SK-N-SH treated with all-trans-retinoic acid at 6 μM for 48 hours (cell line): ENCODE data around the gene SMCO4.
A peak's percentile ranks its signal among the peaks of the same experiment; 100 is the strongest.

Experiments used
- ATAC-seq: fragments of 200-7000 bp; cut with Tn5 transposase; 3 replicates; pipeline ENCODE4 v1.9.1; 2020; ENCODE audit warnings: mild to moderate bottlenecking, moderate library complexity
- ARNTL ChIP-seq: fragments of 450-650 bp; formaldehyde crosslinking; IDR thresholded peaks from 2 replicates; pipeline ENCODE4 v1.5.0; 2020; ENCODE audit warnings: low read depth, mild to moderate bottlenecking, moderate library complexity, borderline replicate concordance
- BACH2 ChIP-seq: fragments of 250-450 bp; sonication (Bioruptor Pico); IDR thresholded peaks from 2 replicates; pipeline ENCODE4 v1.9.0; 2021; ENCODE audit warnings: mild to moderate bottlenecking, borderline replicate concordance
- CSDC2 ChIP-seq: fragments of 250-450 bp; sonication (Bioruptor Pico); IDR thresholded peaks from 2 replicates; pipeline ENCODE4 v1.5.0; 2020; ENCODE audit warnings: mild to moderate bottlenecking, moderate library complexity
- ESRRG ChIP-seq: fragments of 250-450 bp; sonication (Bioruptor Pico); IDR thresholded peaks from 2 replicates; pipeline ENCODE4 v1.6.1; 2021; ENCODE audit warnings: mild to moderate bottlenecking
- GLIS3 ChIP-seq: fragments of 250-450 bp; sonication (Bioruptor Pico); IDR thresholded peaks from 2 replicates; pipeline ENCODE4 v1.5.0; 2020; ENCODE audit warnings: mild to moderate bottlenecking, moderate library complexity
- ISL1 ChIP-seq: fragments of 250-450 bp; sonication (Bioruptor Pico); IDR thresholded peaks from 2 replicates; pipeline ENCODE4 v2.1.2; 2022; ENCODE audit warnings: mild to moderate bottlenecking, moderate library complexity
- OSR1 ChIP-seq: fragments of 250-450 bp; sonication (Bioruptor Pico); IDR thresholded peaks from 2 replicates; pipeline ENCODE4 v1.8.0; 2022; ENCODE audit warnings: moderate library complexity, mild to moderate bottlenecking, inconsistent platforms
- PPARA ChIP-seq: fragments of 250-450 bp; sonication (Bioruptor Pico); IDR thresholded peaks from 2 replicates; pipeline ENCODE4 v1.5.0; 2020; ENCODE audit warnings: mild to moderate bottlenecking, borderline replicate concordance
- RARB ChIP-seq: fragments of 250-450 bp; sonication (Bioruptor Pico); IDR thresholded peaks from 2 replicates; pipeline ENCODE4 v1.8.0; 2021; ENCODE audit warnings: mild to moderate bottlenecking, moderate library complexity
- SNAI2 ChIP-seq: fragments of 250-450 bp; sonication (Bioruptor Pico); IDR thresholded peaks from 2 replicates; pipeline ENCODE4 v1.5.0; 2020; ENCODE audit warnings: mild to moderate bottlenecking, moderate library complexity
- TCF4 ChIP-seq: fragments of 250-450 bp; sonication (Bioruptor Pico); IDR thresholded peaks from 2 replicates; pipeline ENCODE4 v1.8.0; 2021; ENCODE audit warnings: mild to moderate bottlenecking, moderate library complexity, borderline replicate concordance
- TOX ChIP-seq: fragments of 250-450 bp; sonication (Bioruptor Pico); IDR thresholded peaks from 2 replicates; pipeline ENCODE4 v1.8.0; 2021; ENCODE audit warnings: mild to moderate bottlenecking, moderate library complexity, borderline replicate concordance
- ZC3H10 ChIP-seq: fragments of 250-450 bp; sonication (Bioruptor Pico); IDR thresholded peaks from 2 replicates; pipeline ENCODE4 v1.5.1; 2021; ENCODE audit warnings: mild to moderate bottlenecking, moderate library complexity
- ZFP3 ChIP-seq: fragments of 250-450 bp; sonication (Bioruptor Pico); IDR thresholded peaks from 2 replicates; pipeline ENCODE4 v1.5.0; 2020; ENCODE audit warnings: mild to moderate bottlenecking, moderate library complexity
- ZNF565 ChIP-seq: fragments of 450-650 bp; formaldehyde crosslinking; conservative IDR thresholded peaks from 2 replicates; pipeline ENCODE4 v1.5.0; 2020; ENCODE audit warnings: low read depth, mild to moderate bottlenecking, moderate library complexity
- ZNF70 ChIP-seq: fragments of 450-650 bp; formaldehyde crosslinking; IDR thresholded peaks from 2 replicates; pipeline ENCODE4 v1.5.0; 2020; ENCODE audit warnings: mild to moderate bottlenecking, moderate library complexity
- ZNF8 ChIP-seq: fragments of 450-650 bp; formaldehyde crosslinking; IDR thresholded peaks from 2 replicates; pipeline ENCODE4 v1.5.0; 2020; ENCODE audit warnings: mild to moderate bottlenecking, moderate library complexity
- TF ChIP-seq, protein P1 (sequence below): fragments of 250-450 bp; sonication (Bioruptor Pico); IDR thresholded peaks from 2 replicates; pipeline ENCODE4 v1.8.0; 2021; ENCODE audit warnings: low read depth, mild to moderate bottlenecking, moderate library complexity, borderline replicate concordance
- TF ChIP-seq, protein P2 (sequence below): fragments of 250-450 bp; sonication (Bioruptor Pico); IDR thresholded peaks from 2 replicates; pipeline ENCODE4 v1.5.0; 2020; ENCODE audit warnings: mild to moderate bottlenecking, moderate library complexity
- TF ChIP-seq, protein P3 (sequence below): fragments of 250-450 bp; sonication (Bioruptor Pico); IDR thresholded peaks from 2 replicates; pipeline ENCODE4 v1.5.1; 2020; ENCODE audit warnings: low read depth, mild to moderate bottlenecking, moderate library complexity
- TF ChIP-seq, protein P4 (sequence below): fragments of 250-450 bp; sonication (Bioruptor Pico); IDR thresholded peaks from 2 replicates; pipeline ENCODE4 v1.5.1; 2021; ENCODE audit warnings: mild to moderate bottlenecking, moderate library complexity

The SMCO4 gene

DNA sequence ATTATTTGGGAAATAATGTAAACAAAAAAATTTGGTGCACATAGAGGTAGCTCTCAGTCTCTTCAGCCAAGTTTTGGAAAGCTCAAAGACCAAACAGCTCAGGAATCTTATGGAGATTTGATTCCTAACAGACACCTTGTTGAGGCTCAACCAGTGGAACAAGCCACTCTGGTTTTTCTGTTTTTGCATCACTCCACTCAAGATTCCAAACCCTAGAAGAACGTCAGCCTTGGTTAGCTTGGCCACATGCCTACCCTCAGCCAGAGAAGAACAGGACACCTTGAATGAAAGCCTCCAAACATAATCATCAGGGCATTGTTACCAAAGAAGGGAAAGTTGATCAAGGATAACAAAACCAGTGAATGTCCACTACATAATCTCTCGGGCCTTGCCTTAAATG, 3.8 kb upstream of the SMCO4 start:
- TF ChIP-seq, protein P1, sequence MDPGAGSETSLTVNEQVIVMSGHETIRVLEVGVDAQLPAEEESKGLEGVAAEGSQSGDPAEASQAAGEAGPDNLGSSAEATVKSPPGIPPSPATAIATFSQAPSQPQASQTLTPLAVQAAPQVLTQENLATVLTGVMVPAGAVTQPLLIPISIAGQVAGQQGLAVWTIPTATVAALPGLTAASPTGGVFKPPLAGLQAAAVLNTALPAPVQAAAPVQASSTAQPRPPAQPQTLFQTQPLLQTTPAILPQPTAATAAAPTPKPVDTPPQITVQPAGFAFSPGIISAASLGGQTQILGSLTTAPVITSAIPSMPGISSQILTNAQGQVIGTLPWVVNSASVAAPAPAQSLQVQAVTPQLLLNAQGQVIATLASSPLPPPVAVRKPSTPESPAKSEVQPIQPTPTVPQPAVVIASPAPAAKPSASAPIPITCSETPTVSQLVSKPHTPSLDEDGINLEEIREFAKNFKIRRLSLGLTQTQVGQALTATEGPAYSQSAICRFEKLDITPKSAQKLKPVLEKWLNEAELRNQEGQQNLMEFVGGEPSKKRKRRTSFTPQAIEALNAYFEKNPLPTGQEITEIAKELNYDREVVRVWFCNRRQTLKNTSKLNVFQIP (CRISPR knock-in tag), result no peak
- TF ChIP-seq, protein P2, sequence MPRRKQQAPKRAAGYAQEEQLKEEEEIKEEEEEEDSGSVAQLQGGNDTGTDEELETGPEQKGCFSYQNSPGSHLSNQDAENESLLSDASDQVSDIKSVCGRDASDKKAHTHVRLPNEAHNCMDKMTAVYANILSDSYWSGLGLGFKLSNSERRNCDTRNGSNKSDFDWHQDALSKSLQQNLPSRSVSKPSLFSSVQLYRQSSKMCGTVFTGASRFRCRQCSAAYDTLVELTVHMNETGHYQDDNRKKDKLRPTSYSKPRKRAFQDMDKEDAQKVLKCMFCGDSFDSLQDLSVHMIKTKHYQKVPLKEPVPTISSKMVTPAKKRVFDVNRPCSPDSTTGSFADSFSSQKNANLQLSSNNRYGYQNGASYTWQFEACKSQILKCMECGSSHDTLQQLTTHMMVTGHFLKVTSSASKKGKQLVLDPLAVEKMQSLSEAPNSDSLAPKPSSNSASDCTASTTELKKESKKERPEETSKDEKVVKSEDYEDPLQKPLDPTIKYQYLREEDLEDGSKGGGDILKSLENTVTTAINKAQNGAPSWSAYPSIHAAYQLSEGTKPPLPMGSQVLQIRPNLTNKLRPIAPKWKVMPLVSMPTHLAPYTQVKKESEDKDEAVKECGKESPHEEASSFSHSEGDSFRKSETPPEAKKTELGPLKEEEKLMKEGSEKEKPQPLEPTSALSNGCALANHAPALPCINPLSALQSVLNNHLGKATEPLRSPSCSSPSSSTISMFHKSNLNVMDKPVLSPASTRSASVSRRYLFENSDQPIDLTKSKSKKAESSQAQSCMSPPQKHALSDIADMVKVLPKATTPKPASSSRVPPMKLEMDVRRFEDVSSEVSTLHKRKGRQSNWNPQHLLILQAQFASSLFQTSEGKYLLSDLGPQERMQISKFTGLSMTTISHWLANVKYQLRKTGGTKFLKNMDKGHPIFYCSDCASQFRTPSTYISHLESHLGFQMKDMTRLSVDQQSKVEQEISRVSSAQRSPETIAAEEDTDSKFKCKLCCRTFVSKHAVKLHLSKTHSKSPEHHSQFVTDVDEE (CRISPR knock-in tag), result no peak
- TF ChIP-seq BACH2 (CRISPR knock-in tag), result no peak
- TF ChIP-seq, all 23 proteins: peak for 0
- ATAC-seq, result no peak

DNA sequence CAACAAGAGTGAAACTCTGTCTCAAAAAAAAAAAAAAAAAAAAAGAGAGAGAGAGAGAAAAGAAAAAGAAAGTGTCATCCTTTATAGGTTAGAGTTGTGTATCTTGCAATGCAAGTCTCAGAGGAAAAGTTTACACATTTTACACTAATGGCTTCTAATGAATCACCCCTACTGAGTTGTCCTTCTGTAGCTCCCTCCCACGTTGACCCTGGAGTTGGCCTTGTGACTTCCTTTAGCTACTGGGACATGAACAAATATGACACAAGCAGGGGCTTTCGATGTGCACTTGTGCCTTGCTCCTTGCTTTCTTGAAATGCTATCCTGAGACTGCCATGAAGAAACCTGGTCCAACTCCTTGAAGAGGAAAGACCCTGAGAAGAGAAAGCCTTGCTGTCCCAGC, 2.4 kb upstream of the SMCO4 start:
- TF ChIP-seq SNAI2, result no peak
- TF ChIP-seq ZNF565 (CRISPR knock-in tag), result no peak
- no peak for TF ChIP-seq CSDC2
- no peak for TF ChIP-seq ARNTL (CRISPR knock-in tag)
- TF ChIP-seq PPARA (CRISPR knock-in tag), result no peak
- no peak for TF ChIP-seq OSR1
- no peak for TF ChIP-seq TOX (CRISPR knock-in tag)
- TF ChIP-seq ESRRG (CRISPR knock-in tag), result no peak
- TF ChIP-seq ISL1, result no peak
- no peak for TF ChIP-seq GLIS3
- no peak for TF ChIP-seq TCF4 (CRISPR knock-in tag)
- TF ChIP-seq ZNF70 (CRISPR knock-in tag), result no peak
- TF ChIP-seq ZFP3 (CRISPR knock-in tag), result no peak
- no peak for TF ChIP-seq RARB (CRISPR knock-in tag)
- no peak for TF ChIP-seq BACH2 (CRISPR knock-in tag)
- TF ChIP-seq, protein P1 (CRISPR knock-in tag), result no peak
- TF ChIP-seq, protein P3, sequence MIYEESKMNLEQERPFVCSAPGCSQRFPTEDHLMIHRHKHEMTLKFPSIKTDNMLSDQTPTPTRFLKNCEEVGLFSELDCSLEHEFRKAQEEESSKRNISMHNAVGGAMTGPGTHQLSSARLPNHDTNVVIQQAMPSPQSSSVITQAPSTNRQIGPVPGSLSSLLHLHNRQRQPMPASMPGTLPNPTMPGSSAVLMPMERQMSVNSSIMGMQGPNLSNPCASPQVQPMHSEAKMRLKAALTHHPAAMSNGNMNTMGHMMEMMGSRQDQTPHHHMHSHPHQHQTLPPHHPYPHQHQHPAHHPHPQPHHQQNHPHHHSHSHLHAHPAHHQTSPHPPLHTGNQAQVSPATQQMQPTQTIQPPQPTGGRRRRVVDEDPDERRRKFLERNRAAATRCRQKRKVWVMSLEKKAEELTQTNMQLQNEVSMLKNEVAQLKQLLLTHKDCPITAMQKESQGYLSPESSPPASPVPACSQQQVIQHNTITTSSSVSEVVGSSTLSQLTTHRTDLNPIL (CRISPR knock-in tag), result no peak
- TF ChIP-seq ZC3H10 (CRISPR knock-in tag), result no peak
- TF ChIP-seq, all 23 proteins: peak for 0

DNA sequence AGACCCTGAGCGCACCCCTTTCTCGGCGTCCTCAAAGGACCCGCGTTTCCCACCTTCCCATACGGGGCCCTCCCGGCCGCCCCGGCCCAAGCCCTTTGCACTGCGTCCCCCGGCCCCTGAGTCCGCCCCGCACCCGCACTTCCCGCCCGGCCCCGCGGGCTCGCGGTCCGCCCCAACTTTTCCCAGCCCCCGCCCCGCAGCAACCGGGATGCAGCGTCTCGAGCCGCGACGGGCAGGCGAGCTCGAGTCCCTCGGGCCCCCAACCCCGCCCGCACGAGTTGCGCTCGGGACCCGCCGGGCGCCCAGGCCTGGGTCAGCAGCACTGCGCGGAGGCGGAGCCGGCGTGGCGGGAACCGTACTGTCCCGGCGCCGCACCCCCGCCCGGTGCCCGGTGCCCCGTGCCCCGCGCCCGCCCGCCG, 371 bp downstream of the SMCO4 start:
- ATAC-seq, result peak; percentile 50
- no peak for TF ChIP-seq ESRRG (CRISPR knock-in tag)
- no peak for TF ChIP-seq ZNF70 (CRISPR knock-in tag)
- TF ChIP-seq, protein P4, sequence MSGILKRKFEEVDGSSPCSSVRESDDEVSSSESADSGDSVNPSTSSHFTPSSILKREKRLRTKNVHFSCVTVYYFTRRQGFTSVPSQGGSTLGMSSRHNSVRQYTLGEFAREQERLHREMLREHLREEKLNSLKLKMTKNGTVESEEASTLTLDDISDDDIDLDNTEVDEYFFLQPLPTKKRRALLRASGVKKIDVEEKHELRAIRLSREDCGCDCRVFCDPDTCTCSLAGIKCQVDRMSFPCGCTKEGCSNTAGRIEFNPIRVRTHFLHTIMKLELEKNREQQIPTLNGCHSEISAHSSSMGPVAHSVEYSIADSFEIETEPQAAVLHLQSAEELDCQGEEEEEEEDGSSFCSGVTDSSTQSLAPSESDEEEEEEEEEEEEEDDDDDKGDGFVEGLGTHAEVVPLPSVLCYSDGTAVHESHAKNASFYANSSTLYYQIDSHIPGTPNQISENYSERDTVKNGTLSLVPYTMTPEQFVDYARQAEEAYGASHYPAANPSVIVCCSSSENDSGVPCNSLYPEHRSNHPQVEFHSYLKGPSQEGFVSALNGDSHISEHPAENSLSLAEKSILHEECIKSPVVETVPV (CRISPR knock-in tag), result no peak
- no peak for TF ChIP-seq ZNF8 (CRISPR knock-in tag)
- TF ChIP-seq ZNF565 (CRISPR knock-in tag), result no peak
- no peak for TF ChIP-seq CSDC2
- no peak for TF ChIP-seq PPARA (CRISPR knock-in tag)
- TF ChIP-seq, protein P3 (CRISPR knock-in tag), result no peak
- no peak for TF ChIP-seq SNAI2
- no peak for TF ChIP-seq ZC3H10 (CRISPR knock-in tag)
- TF ChIP-seq, protein P1 (CRISPR knock-in tag), result no peak
- TF ChIP-seq ARNTL (CRISPR knock-in tag), result no peak
- no peak for TF ChIP-seq ZFP3 (CRISPR knock-in tag)
- no peak for TF ChIP-seq BACH2 (CRISPR knock-in tag)
- no peak for TF ChIP-seq RARB (CRISPR knock-in tag)
- TF ChIP-seq, protein P2 (CRISPR knock-in tag), result no peak
- TF ChIP-seq ISL1, result no peak
- no peak for TF ChIP-seq TCF4 (CRISPR knock-in tag)
- TF ChIP-seq TOX (CRISPR knock-in tag), result no peak

More for the DNA sequence above, 2.4 kb upstream of the SMCO4 start:
- no peak for ATAC-seq
